T-cell (primary cell): Measurements from ENCODE around the gene RMC1. TPM values are rescaled to one million over a fixed set of nuclear protein-coding genes. Genes with fewer than 3 reads are reported as not detected.
"Not testable (repeated sequence)": the region's sequence is repeated elsewhere in the genome, so short reads cannot be mapped to it uniquely, and the experiment has no call there.

ENCODE experiments used
- ATAC-seq, 4 experiments: fragments of 200-7000 bp in 3 of 4; fragments of 150-1000 bp in 1 of 4; cut with Tn5 transposase; replicated peaks in 1 of 4; 1 replicate in 3 of 4; 2 replicates in 1 of 4; pipeline ENCODE4 v1.10.0; 2021; ENCODE audit warnings: moderate library complexity in 3 of 4, mild to moderate bottlenecking in 2 of 4, moderate number of reproducible peaks in 1 of 4
- CTCF ChIA-PET, 2 donors: fragments of 300-600 bp; sonication (Branson Sonifier 250); formaldehyde crosslinking; loops; one replicate each; lab custom pipeline; 2022; ENCODE audit warnings: antibody characterized with exemption in 2 of 2; lab: Charles Lee
- POLR2A ChIA-PET, 2 donors: fragments of 300-600 bp; sonication (Branson Sonifier 250); formaldehyde crosslinking; loops; one replicate each; lab custom pipeline; 2022; ENCODE audit warnings: antibody characterized with exemption in 2 of 2; lab: Charles Lee
- DNase-seq, 35 experiments: peaks; one replicate each; pipeline versions ENCODE4 v3.0.0 to v3.0.0-alpha.2; 2013 to 2023
- H3K27ac ChIP-seq: one replicate; pipeline ENCODE4 v1.5.1; 2013; ENCODE audit warnings: low read length
- H3K27me3 ChIP-seq, 2 experiments: replicated peaks in 1 of 2; 1 replicate in 1 of 2; 2 replicates in 1 of 2; pipeline versions ENCODE4 v1.6.1 to v1.7.0; 2013; ENCODE audit warnings: low read length in 1 of 2, mixed read lengths in 1 of 2; ENCODE audit not compliant: control insufficient read depth in 2 of 2, insufficient read depth in 2 of 2; ENCODE audit errors: extremely low read depth in 1 of 2
- H3K36me3 ChIP-seq, 2 donors: 1 replicate in 1 of 2; 2 replicates in 1 of 2; pipeline versions ENCODE4 v1.6.1 to v1.7.0; 2013; ENCODE audit warnings: low read length in 1 of 2; ENCODE audit not compliant: control insufficient read depth in 2 of 2, insufficient read depth in 1 of 2; ENCODE audit errors: extremely low read depth in 1 of 2
- H3K4me1 ChIP-seq, 2 experiments: 1 replicate in 1 of 2; 2 replicates in 1 of 2; pipeline versions ENCODE4 v1.6.1 to v1.7.0; 2013; ENCODE audit warnings: low read length in 2 of 2, mixed read lengths in 1 of 2; ENCODE audit not compliant: insufficient read depth in 2 of 2, control insufficient read depth in 1 of 2; ENCODE audit errors: extremely low read depth in 1 of 2
- H3K4me3 ChIP-seq, 2 donors: 1 replicate in 1 of 2; 2 replicates in 1 of 2; pipeline versions ENCODE4 v1.5.1 to v1.7.0; 2013; ENCODE audit warnings: mild to moderate bottlenecking in 2 of 2, low read length in 1 of 2, moderate library complexity in 1 of 2; ENCODE audit not compliant: control insufficient read depth in 1 of 2; ENCODE audit errors: extremely low read depth in 1 of 2
- H3K9me3 ChIP-seq: 2 replicates; pipeline ENCODE4 v1.7.0; 2013
- H3K27ac Mint-ChIP-seq, 2 donors: one replicate each; pipeline ENCODE4 v1.8.0; 2020 to 2021; ENCODE audit warnings: mild to moderate bottlenecking in 2 of 2, mixed read lengths in 2 of 2
- H3K27me3 Mint-ChIP-seq, 2 donors: one replicate each; pipeline ENCODE4 v1.8.0; 2021 to 2022; ENCODE audit warnings: mixed read lengths in 2 of 2
- H3K36me3 Mint-ChIP-seq: one replicate; pipeline ENCODE4 v1.8.0; 2021; ENCODE audit warnings: mixed read lengths
- H3K4me1 Mint-ChIP-seq, 3 donors: one replicate each; pipeline ENCODE4 v1.8.0; 2020 to 2022; ENCODE audit warnings: mixed read lengths in 3 of 3, mild to moderate bottlenecking in 1 of 3
- H3K4me3 Mint-ChIP-seq, 3 donors: one replicate each; pipeline ENCODE4 v1.8.0; 2020 to 2022; ENCODE audit warnings: mild to moderate bottlenecking in 3 of 3, mixed read lengths in 3 of 3, moderate library complexity in 3 of 3
- H3K9me3 Mint-ChIP-seq, 3 donors: one replicate each; pipeline ENCODE4 v1.8.0; 2020 to 2022; ENCODE audit warnings: mixed read lengths in 3 of 3
- WGBS: methylation state at CpG from one replicate; pipeline ENCODE4 v1.1.5; 2013; ENCODE audit warnings: missing lambda C conversion rate; ENCODE audit not compliant: insufficient coverage; 5-methylcytosine and 5-hydroxymethylcytosine counted together
- total RNA-seq, 35 experiments: library from RNA in 6 of 35; stranded (reverse) in 6 of 35; fragments of 120-200 nt in 1 of 35; gene quantifications; one replicate each; pipeline versions ENCODE4 v1.2.1 to v1.2.4 and lab custom pipeline; 2013 to 2026

The RMC1 gene
- total RNA-seq, 5 donors from 2014 or later (not counting 1 experiment from before 2014, with no cell fraction given) = 46.9 to 57.4 (median 51.0) TPM

DNA sequence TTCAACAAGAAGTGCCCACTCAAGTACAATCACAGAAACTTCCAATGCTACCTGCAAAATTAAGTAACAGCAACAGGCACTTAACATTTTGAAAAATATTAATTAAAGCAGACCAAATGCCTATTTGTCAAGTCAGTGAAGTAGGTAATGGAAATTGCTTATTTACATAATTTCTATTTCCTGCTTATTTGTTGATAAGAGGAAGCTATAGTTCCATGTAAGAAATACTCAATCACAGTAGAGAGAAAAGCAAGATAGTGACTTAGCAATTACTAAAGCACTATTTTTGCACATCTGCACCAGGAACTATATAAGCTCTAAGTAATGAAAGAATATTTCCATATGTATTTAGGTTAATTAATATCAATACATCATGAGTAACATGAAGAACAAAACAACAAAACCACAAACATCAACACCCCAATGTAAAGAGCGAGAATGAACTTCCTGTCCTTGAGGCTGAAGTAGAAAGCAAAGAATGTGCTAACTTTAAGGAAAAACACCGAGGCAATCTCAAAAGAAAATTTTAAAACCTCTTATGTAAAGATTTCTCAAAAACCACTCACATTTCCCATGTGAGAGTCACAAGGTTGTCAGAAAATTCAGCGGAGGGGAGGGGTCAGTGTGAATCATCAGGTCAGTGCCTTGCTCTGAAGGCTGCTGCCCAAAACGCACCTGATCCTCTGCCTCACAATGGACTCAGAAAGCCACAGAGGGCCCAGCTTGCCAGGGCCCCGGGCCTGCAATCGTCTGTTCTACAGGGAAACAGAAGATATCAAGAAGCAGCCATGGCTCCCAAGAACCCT, 70.5 kb downstream of the RMC1 start:
- ATAC-seq (peak; percentile 60 to 78 (median 64)), DNase-seq (peak in 13 of 35 experiments; percentile 4 to 59 (median 20))
- ChIA-PET CTCF (interaction anchor here in 1 of 2 donors (1.3 kb wide), 1 partner anchor 57 kb away, joined by 6 read pairs; no protein-coding TSS in a partner anchor), POLR2A (no interaction called here)
- Histone ChIP-seq H3K27me3 (no peaks in the 10 kb centered on the region), H3K9me3 (no peaks in the 10 kb centered on the region), H3K27ac (peak overlapping the region; percentile 91), H3K36me3 (peaks cover 0 to 25% of the 10 kb centered on the region in 2 donors), H3K4me3 (peak overlapping the region in 1 of 2 donors; percentile 22), H3K4me1 (peaks cover 26 to 66% of the 10 kb centered on the region in 2 experiments)
- peak overlapping the region; percentile 91 to 92 for H3K27ac Mint-ChIP-seq
- H3K27me3 Mint-ChIP-seq = no peaks in the 10 kb centered on the region
- peak overlapping the region; percentile 9 to 55 (median 55) for H3K4me3 Mint-ChIP-seq
- no peaks in the 10 kb centered on the region for H3K9me3 Mint-ChIP-seq
- H3K4me1 Mint-ChIP-seq = peaks cover 40 to 64% (median 53%) of the 10 kb centered on the region in 3 donors
- 17% methylated on average over 2 of the region's 6 CpGs for WGBS
- peaks cover 37% of the 10 kb centered on the region for H3K36me3 Mint-ChIP-seq

DNA sequence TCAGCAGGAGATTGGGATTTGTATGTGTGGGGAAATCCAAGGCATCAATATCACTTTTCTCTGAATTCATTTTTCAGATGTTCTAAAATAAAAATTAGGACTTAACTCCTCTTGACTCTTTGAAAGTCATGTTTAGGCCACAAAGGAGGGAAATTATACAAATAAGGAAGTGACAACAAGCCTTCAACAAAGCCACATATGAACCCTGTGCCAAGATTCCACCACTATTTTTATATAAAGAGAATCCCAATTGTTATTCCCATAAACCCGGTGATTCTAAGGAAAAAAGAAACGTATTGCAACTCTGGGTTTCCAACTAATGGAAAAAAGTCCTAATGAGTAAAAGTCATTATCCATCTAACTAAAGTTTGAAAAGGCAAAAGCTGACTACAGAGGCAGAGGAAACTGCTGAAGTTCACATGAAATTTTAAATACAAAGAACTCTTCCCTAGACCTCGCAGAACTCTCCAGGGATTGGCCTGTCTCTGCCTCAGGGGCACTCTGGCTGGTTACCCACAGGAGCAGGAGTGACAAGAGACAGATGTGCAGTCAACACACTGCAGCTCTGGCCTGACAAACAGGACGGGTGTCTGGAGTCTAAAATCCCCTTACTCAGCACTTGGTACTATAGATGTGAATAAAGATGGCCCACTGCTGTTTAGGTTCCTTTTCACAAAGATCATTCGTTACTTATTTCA, 71.4 kb downstream of the RMC1 start:
- DNase-seq (peak in 1 of 35 experiments; percentile 14), ATAC-seq (no peak)
- Histone ChIP-seq H3K4me3 (peak overlapping the region in 1 of 2 donors; percentile 22), H3K27ac (peak overlapping the region; percentile 91), H3K9me3 (no peaks in the 10 kb centered on the region), H3K27me3 (no peaks in the 10 kb centered on the region), H3K4me1 (peaks cover 26 to 63% of the 10 kb centered on the region in 2 experiments), H3K36me3 (peaks cover 0 to 17% of the 10 kb centered on the region in 2 donors)
- Mint-ChIP-seq H3K9me3 (no peaks in the 10 kb centered on the region), H3K27ac (peak overlapping the region; percentile 91 to 92), H3K36me3 (peaks cover 28% of the 10 kb centered on the region), H3K4me3 (peak overlapping the region; percentile 9 to 55 (median 55)), H3K4me1 (peaks cover 47 to 71% (median 59%) of the 10 kb centered on the region in 3 donors), H3K27me3 (no peaks in the 10 kb centered on the region)
- WGBS = 80% methylated on average over 1 of the region's 5 CpGs
- POLR2A ChIA-PET = no interaction called here
- CTCF ChIA-PET = interaction anchor here in 1 of 2 donors (0.6 kb wide), 1 partner anchor 47 kb away, joined by 4 read pairs; no protein-coding TSS in a partner anchor

DNA sequence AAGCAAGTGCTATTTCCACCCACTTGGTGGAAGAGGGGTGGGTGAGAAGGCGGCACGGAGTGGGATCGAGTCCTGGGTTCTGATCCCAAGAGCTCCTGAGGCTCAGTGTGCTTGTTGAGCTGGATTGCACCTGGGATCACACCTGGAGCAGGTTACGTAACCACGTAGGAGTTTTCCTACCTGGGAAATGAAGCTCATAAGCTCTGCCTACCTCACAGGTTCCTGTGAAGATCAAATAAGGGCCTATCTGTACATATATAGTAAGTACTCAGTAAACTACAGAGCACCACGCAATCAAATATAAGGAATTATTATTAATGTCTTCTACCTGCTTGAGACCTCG, 72.0 kb downstream of the RMC1 start:
- Histone ChIP-seq H3K36me3 (peaks cover 0 to 17% of the 10 kb centered on the region in 2 donors), H3K9me3 (no peaks in the 10 kb centered on the region), H3K4me1 (peaks cover 26 to 61% of the 10 kb centered on the region in 2 experiments), H3K27ac (peak overlapping the region; percentile 91), H3K27me3 (no peaks in the 10 kb centered on the region), H3K4me3 (no peak overlapping the region)
- Mint-ChIP-seq H3K4me1 (peaks cover 50 to 73% (median 64%) of the 10 kb centered on the region in 3 donors), H3K27ac (peak overlapping the region; percentile 91 to 92), H3K4me3 (no peak overlapping the region), H3K27me3 (no peaks in the 10 kb centered on the region), H3K9me3 (no peaks in the 10 kb centered on the region), H3K36me3 (peaks cover 25% of the 10 kb centered on the region)
- DNase-seq (no peak), ATAC-seq (no peak)
- 100% methylated on average over 3 of the region's 7 CpGs for WGBS
- ChIA-PET CTCF (no interaction called here), POLR2A (no interaction called here)

DNA sequence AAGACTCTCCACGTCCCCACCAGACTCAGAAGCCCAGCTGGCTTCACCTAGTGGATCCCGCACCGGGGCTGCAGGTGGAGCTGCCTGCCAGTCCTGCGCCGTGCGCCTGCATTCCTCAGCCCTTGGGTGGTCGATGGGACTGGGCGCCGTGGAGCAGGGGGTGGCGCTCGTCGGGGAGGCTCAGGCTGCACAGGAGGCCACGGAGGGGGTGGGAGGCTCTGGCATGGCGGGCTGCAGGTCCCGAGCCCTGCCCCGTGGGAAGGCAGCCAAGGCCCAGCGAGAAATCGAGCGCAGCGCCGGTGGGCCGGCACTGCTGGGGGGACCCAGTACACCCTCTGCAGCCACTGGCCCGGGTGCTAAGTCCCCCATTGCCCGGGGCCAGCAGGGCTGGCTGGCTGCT, 74.2 kb downstream of the RMC1 start:
- POLR2A ChIA-PET, H3K27me3 Mint-ChIP-seq, DNase-seq, H3K4me3 ChIP-seq, H3K27ac Mint-ChIP-seq, H3K4me3 Mint-ChIP-seq, CTCF ChIA-PET, H3K9me3 Mint-ChIP-seq, H3K9me3 ChIP-seq, H3K27me3 ChIP-seq, ATAC-seq, H3K27ac ChIP-seq: not testable (repeated sequence)
- WGBS = 96% methylated on average over 14 of the region's 24 CpGs
- Histone ChIP-seq H3K4me1 (peaks cover 22 to 51% of the 10 kb centered on the region in 2 experiments), H3K36me3 (peaks cover 0 to 22% of the 10 kb centered on the region in 2 donors)
- peaks cover 27% of the 10 kb centered on the region for H3K36me3 Mint-ChIP-seq
- peaks cover 58 to 80% (median 71%) of the 10 kb centered on the region in 3 donors for H3K4me1 Mint-ChIP-seq

DNA sequence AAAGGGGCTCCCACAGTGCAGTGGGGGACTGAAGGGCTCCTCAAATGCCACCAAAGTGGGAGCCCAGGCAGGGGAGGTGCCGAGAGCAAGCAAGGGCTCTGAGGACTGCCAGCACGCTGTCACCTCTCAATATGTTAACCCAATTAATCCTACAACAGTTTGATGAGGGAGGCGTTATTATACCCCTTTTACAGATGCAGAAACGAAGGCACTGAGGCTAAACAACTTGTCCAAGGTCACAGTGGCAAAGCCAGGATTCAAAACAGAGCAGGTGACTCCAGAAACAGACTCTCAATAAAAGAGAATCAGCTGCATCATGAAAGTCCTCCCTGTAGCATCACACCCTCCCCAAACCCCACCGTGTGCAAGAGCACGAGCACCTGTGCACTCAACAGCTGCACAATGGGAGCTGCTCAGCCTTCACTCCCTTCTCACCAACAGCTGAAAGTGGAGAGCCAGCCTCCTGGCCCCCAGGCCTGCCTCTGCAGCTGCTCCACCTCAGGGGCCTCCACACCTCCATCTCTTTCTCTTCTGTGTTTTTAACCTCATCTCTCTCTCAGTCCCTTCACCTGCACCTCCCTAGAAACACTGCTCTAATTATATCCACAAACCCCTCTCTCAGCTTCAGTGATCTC, 74.9 kb downstream of the RMC1 start:
- Mint-ChIP-seq H3K27me3 (no peaks in the 10 kb centered on the region), H3K4me3 (no peak overlapping the region), H3K4me1 (peaks cover 62 to 78% (median 71%) of the 10 kb centered on the region in 3 donors), H3K36me3 (peaks cover 27% of the 10 kb centered on the region), H3K9me3 (no peaks in the 10 kb centered on the region), H3K27ac (peak overlapping the region; percentile 70 to 88)
- WGBS = 35% methylated on average over 3 of the region's 6 CpGs
- ChIA-PET CTCF (interaction anchor here (0.5 to 0.6 kb wide), 3 partner anchors 16 to 68 kb away, joined by 3 read pairs; no protein-coding TSS in a partner anchor), POLR2A (no interaction called here)
- no peaks in the 10 kb centered on the region for H3K27me3 ChIP-seq
- ATAC-seq (no peak), DNase-seq (no peak)
- peaks cover 18 to 51% of the 10 kb centered on the region in 2 experiments for H3K4me1 ChIP-seq
- no peak overlapping the region for H3K4me3 ChIP-seq
- no peaks in the 10 kb centered on the region for H3K9me3 ChIP-seq
- no peak overlapping the region for H3K27ac ChIP-seq
- peaks cover 0 to 22% of the 10 kb centered on the region in 2 donors for H3K36me3 ChIP-seq
